Thyroid gland (tissue), 4 donors: ENCODE data around the gene ISY1. TPM values are rescaled to one million over a fixed set of nuclear protein-coding genes. Genes with fewer than 3 reads are reported as not detected.
A peak's percentile ranks its signal among the peaks of the same experiment; 100 is the strongest.
"Not testable (repeated sequence)": the region's sequence is repeated elsewhere in the genome, so short reads cannot be mapped to it uniquely, and the experiment has no call there.

Source experiments
- DNase-seq, 2 donors: peaks; one replicate each; pipeline ENCODE4 v3.0.0-alpha.2; 2019
- H3K27ac ChIP-seq, 3 donors: fragments of 200-600 bp; sonication (generic); 1 replicate in 2 of 3; 2 replicates in 1 of 3; pipeline ENCODE4 v1.5.1; 2016 to 2019; ENCODE audit warnings: mild to moderate bottlenecking in 1 of 3, moderate library complexity in 1 of 3
- H3K27me3 ChIP-seq: fragments of 200-600 bp; sonication (generic); one replicate; pipeline ENCODE4 v1.5.1; 2019
- H3K36me3 ChIP-seq, 2 donors: fragments of 200-600 bp; sonication (generic); one replicate each; pipeline ENCODE4 v1.5.1; 2016 to 2019
- H3K4me1 ChIP-seq, 2 donors: fragments of 200-600 bp; sonication (generic); one replicate each; pipeline ENCODE4 v1.5.1; 2017 to 2019
- H3K4me3 ChIP-seq, 3 donors: fragments of 200-600 bp; sonication (generic); replicated peaks in 1 of 3; 1 replicate in 2 of 3; 2 replicates in 1 of 3; pipeline ENCODE4 v1.5.1; 2016; ENCODE audit warnings: mild to moderate bottlenecking in 1 of 3
- H3K9me3 ChIP-seq: fragments of 200-600 bp; sonication (generic); one replicate; pipeline ENCODE4 v1.5.1; 2017
- POLR2A ChIP-seq, 2 donors: fragments of 450-650 bp; IDR thresholded peaks; one replicate each; pipeline ENCODE4 v1.6.1; 2017; ENCODE audit warnings: antibody characterized with exemption in 2 of 2, mild to moderate bottlenecking in 2 of 2, moderate library complexity in 1 of 2
- WGBS, 2 donors: methylation state at CpG; one replicate each; pipeline ENCODE4 v1.1.5; 2017; 5-methylcytosine and 5-hydroxymethylcytosine counted together
- intact Hi-C: fragments of 100-400 bp; cut with DNase I; formaldehyde crosslinking; loops from one replicate; pipeline ENCODE4 v1.15.1; 2023
- total RNA-seq, 4 donors: library from RNA; depleted of rRNA; stranded (reverse); fragments of >200 nt; gene quantifications; one replicate each; pipeline ENCODE4 v1.2.3, GENCODE V29; 2016
- TF ChIP-seq, protein P1 (sequence below), 6 experiments: fragments of 200-600 bp in 3 of 6; fragments of 450-650 bp in 3 of 6; sonication (generic) in 3 of 6; IDR thresholded peaks; one replicate each; pipeline ENCODE4 v1.5.1; 2016 to 2019; ENCODE audit warnings: antibody characterized with exemption in 6 of 6, mild to moderate bottlenecking in 2 of 6, inconsistent platforms in 1 of 6, moderate library complexity in 1 of 6

Gene ISY1
- total RNA-seq, 4 donors from 2014 or later = 15.8 to 31.8 (median 20.2) TPM

- peaks cover 15 to 16% of the 10 kb centered on the region in 2 donors for H3K4me1 ChIP-seq
- DNase-seq = peak in 1 of 2 donors; percentile 13
- H3K4me3 ChIP-seq = peak overlapping the region in 2 of 3 donors; percentile 63 to 73
- H3K36me3 ChIP-seq = peaks cover 20 to 27% of the 10 kb centered on the region in 2 donors
- H3K27ac ChIP-seq = peak overlapping the region; percentile 72 to 93 (median 92)
- intact Hi-C loops = no loop called here
- TF ChIP-seq, protein P1, sequence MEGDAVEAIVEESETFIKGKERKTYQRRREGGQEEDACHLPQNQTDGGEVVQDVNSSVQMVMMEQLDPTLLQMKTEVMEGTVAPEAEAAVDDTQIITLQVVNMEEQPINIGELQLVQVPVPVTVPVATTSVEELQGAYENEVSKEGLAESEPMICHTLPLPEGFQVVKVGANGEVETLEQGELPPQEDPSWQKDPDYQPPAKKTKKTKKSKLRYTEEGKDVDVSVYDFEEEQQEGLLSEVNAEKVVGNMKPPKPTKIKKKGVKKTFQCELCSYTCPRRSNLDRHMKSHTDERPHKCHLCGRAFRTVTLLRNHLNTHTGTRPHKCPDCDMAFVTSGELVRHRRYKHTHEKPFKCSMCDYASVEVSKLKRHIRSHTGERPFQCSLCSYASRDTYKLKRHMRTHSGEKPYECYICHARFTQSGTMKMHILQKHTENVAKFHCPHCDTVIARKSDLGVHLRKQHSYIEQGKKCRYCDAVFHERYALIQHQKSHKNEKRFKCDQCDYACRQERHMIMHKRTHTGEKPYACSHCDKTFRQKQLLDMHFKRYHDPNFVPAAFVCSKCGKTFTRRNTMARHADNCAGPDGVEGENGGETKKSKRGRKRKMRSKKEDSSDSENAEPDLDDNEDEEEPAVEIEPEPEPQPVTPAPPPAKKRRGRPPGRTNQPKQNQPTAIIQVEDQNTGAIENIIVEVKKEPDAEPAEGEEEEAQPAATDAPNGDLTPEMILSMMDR (IDR thresholded peaks at IDR 0.05) = peak in 1 of 6 experiments; percentile 6
- no peak for TF ChIP-seq POLR2A (IDR thresholded peaks at IDR 0.05)
- H3K9me3 ChIP-seq = no peaks in the 10 kb centered on the region
- H3K27me3 ChIP-seq = no peaks in the 10 kb centered on the region
- 0% methylated on average over 12 of the region's 12 CpGs for WGBS, 2 donors
Measured at GRCh38 chr3:129161860-129162271, 1.0 kb upstream of the ISY1 start.

DNA sequence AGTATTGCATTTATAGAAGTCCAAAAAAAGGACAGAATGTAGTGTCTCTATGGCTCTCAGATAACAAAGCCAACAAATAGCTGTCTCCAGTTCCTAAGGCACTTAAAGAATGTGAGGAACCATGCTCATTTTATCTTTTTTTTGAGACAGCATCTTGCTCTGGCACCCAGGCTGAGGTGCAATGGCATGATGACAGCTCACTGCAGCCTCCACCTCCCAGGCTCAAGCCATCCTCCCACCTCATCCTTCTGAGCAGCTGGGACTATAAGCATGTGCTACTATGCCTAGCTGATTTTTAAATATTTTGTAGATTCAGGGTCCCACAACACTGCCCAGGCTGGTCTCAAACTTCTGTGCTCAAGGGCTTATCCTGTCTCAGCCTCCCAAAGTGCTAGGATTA is 16.1 kb downstream of the ISY1 start:
- TF ChIP-seq POLR2A (IDR thresholded peaks at IDR 0.05) = no peak
- TF ChIP-seq, protein P1 (IDR thresholded peaks at IDR 0.05) = no peak
- intact Hi-C loops = no loop called here
- DNase-seq = no peak
- Histone ChIP-seq H3K4me1 (no peaks in the 10 kb centered on the region), H3K36me3 (peaks cover 9 to 16% of the 10 kb centered on the region in 2 donors), H3K27ac (no peak overlapping the region), H3K9me3 (no peaks in the 10 kb centered on the region), H3K27me3 (no peaks in the 10 kb centered on the region), H3K4me3 (no peak overlapping the region)

- H3K27ac ChIP-seq, H3K9me3 ChIP-seq, H3K27me3 ChIP-seq, H3K4me1 ChIP-seq, DNase-seq, H3K4me3 ChIP-seq, intact Hi-C loops: not testable (repeated sequence)
- peaks cover 26 to 33% of the 10 kb centered on the region in 2 donors for H3K36me3 ChIP-seq
- 93 to 97% methylated on average over 5 of the region's 5 CpGs for WGBS, 2 donors
Measured at GRCh38 chr3:129141011-129141410, 19.9 kb downstream of the ISY1 start.

DNA sequence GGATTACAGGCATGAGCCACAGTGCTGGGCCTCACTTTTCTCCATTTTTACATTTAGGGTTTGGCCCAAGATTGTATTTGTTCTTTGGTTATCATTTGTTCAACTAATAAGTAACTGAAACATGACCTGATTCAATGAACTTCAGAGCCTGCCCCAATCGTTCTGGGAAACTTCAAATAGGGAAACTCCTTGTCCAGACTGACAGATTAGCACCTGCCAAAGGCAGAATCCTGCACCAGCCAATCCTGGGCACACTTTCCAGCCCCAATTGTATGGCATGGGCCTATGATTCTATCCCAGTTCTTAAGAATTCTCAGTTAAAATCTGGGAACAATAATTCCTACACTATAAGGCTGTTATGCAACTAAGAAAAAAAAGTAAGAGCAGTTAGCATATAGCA is 21.0 kb downstream of the ISY1 start:
- WGBS, 2 donors = 80 to 89% methylated on average over 1 of the region's 1 CpG
- peaks cover 25 to 35% of the 10 kb centered on the region in 2 donors for H3K36me3 ChIP-seq

DNA sequence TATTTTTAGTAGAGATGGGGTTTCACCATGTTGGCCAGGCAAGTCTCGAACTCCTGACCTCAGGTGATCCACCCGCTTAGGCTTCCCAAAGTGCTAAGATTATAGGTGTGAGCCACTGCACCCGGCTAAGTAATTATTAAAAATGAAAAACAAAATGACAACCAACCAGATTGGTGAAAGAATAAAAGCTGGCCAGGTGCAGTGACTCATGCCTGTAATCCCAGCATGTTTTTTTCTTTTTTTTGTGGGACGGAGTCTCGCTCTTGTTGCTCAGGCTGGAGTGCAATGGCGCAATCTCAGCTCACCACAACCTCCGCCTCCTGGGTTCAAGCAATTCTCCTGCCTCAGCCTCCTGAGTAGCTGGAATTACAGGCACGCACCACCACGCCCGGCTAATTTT is 24.6 kb downstream of the ISY1 start:
- H3K4me3 ChIP-seq, H3K4me1 ChIP-seq, intact Hi-C loops, H3K27me3 ChIP-seq, H3K9me3 ChIP-seq, DNase-seq, H3K27ac ChIP-seq: not testable (repeated sequence)
- WGBS, 2 donors = 93 to 97% methylated on average over 10 of the region's 10 CpGs
- peaks cover 54 to 67% of the 10 kb centered on the region in 2 donors for H3K36me3 ChIP-seq

More for the DNA sequence above, 21.0 kb downstream of the ISY1 start:
- TF ChIP-seq POLR2A (IDR thresholded peaks at IDR 0.05) = no peak
- TF ChIP-seq, protein P1 (IDR thresholded peaks at IDR 0.05) = no peak
- Histone ChIP-seq H3K4me1 (no peaks in the 10 kb centered on the region), H3K9me3 (no peaks in the 10 kb centered on the region), H3K27ac (no peak overlapping the region), H3K4me3 (no peak overlapping the region), H3K27me3 (no peaks in the 10 kb centered on the region)
- DNase-seq = no peak
- intact Hi-C loops = no loop called here

- Histone ChIP-seq H3K4me1 (no peaks in the 10 kb centered on the region), H3K9me3 (no peaks in the 10 kb centered on the region), H3K4me3 (no peak overlapping the region), H3K27me3 (no peaks in the 10 kb centered on the region), H3K27ac (no peak overlapping the region), H3K36me3 (peaks cover 73 to 81% of the 10 kb centered on the region in 2 donors)
- DNase-seq = no peak
- no peak for TF ChIP-seq POLR2A (IDR thresholded peaks at IDR 0.05)
- TF ChIP-seq, protein P1 (IDR thresholded peaks at IDR 0.05) = no peak
- 88 to 92% methylated on average over 5 of the region's 5 CpGs for WGBS, 2 donors
- intact Hi-C loops = no loop called here
Measured at GRCh38 chr3:129132097-129132866, 28.6 kb downstream of the ISY1 start.
